Coronary artery (tissue), 2 donors: ENCODE results near the gene PIAS4.

Source experiments
- DNase-seq: peaks from one replicate; pipeline ENCODE4 v3.0.0-alpha.2; 2017; ENCODE audit warnings: low spot score
- H3K27ac ChIP-seq, 2 donors: fragments of 200-600 bp; sonication (generic); one replicate each; pipeline ENCODE4 v1.5.1; 2016 to 2019
- H3K4me3 ChIP-seq: fragments of 200-600 bp; sonication (generic); 2 replicates; pipeline ENCODE4 v1.5.1; 2016; ENCODE audit warnings: mild to moderate bottlenecking, moderate library complexity
- CTCF ChIP-seq: fragments of 200-600 bp; sonication (generic); IDR thresholded peaks from one replicate; pipeline ENCODE4 v1.5.1; 2019; ENCODE audit warnings: antibody characterized with exemption

The PIAS4 gene

GRCh38 chr19:4046946-4047683, 39.6 kb downstream of the PIAS4 start:
- no peak for TF ChIP-seq CTCF
- Histone ChIP-seq H3K4me3 (no peak overlapping the region), H3K27ac (no peak overlapping the region)
- no peak for DNase-seq

- DNase-seq = no peak
- Histone ChIP-seq H3K27ac (no peak overlapping the region), H3K4me3 (no peak overlapping the region)
- no peak for TF ChIP-seq CTCF
Measured at GRCh38 chr19:4049432-4049831, 41.9 kb downstream of the PIAS4 start.

- H3K4me3 ChIP-seq = peak overlapping the region; percentile 54
- no peak for DNase-seq
- peak overlapping the region; percentile 50 to 78 for H3K27ac ChIP-seq
- no peak for TF ChIP-seq CTCF
Measured at GRCh38 chr19:4051175-4052101, 43.9 kb downstream of the PIAS4 start.

- no peak for DNase-seq
- peak overlapping the region; percentile 54 for H3K4me3 ChIP-seq
- peak overlapping the region; percentile 50 to 78 for H3K27ac ChIP-seq
- no peak for TF ChIP-seq CTCF
Measured at GRCh38 chr19:4052114-4052992, 44.8 kb downstream of the PIAS4 start.

- peak overlapping the region; percentile 50 to 78 for H3K27ac ChIP-seq
- DNase-seq = no peak
- no peak for TF ChIP-seq CTCF
- H3K4me3 ChIP-seq = peak overlapping the region; percentile 54
Measured at GRCh38 chr19:4052993-4053422, 45.5 kb downstream of the PIAS4 start.

- no peak for DNase-seq
- TF ChIP-seq CTCF = no peak
- H3K4me3 ChIP-seq = peak overlapping the region; percentile 54
Measured at GRCh38 chr19:4053423-4054324, 46.1 kb downstream of the PIAS4 start.

More at GRCh38 chr19:4053423-4054324, 46.1 kb downstream of the PIAS4 start:
- no peak overlapping the region for H3K27ac ChIP-seq
